Neural cell (in vitro differentiated cells): Measurements from ENCODE around the gene HOXC9. TPM values are rescaled to one million over a fixed set of nuclear protein-coding genes. Genes with fewer than 3 reads are reported as not detected.

Source experiments
- H2AFZ ChIP-seq: fragments of 200-600, 300-800 bp; sonication (generic), shearing (Covaris generic); 2 replicates; pipeline ENCODE4 v1.6.0; 2014; ENCODE audit warnings: low read depth, mild to moderate bottlenecking, antibody characterized with exemption, low read length, moderate library complexity
- H3F3A ChIP-seq: fragments of 200-600 bp; shearing (Covaris generic); 2 replicates; pipeline ENCODE4 v1.6.1; 2016; ENCODE audit warnings: mild to moderate bottlenecking, moderate library complexity, mixed read lengths, antibody characterized with exemption, low read length; ENCODE audit not compliant: insufficient read depth, poor library complexity, severe bottlenecking
- H3K27ac ChIP-seq: fragments of 200-600, 300-800 bp; sonication (generic), shearing (Covaris generic); 2 replicates; pipeline ENCODE4 v1.5.1; 2014; ENCODE audit warnings: mild to moderate bottlenecking, low read length, moderate library complexity
- H3K27me3 ChIP-seq: fragments of 300-800, 200-600 bp; sonication (generic), shearing (Covaris generic); 2 replicates; pipeline ENCODE4 v1.6.0; 2014; ENCODE audit warnings: mild to moderate bottlenecking, low read depth, low read length, moderate library complexity; ENCODE audit not compliant: insufficient read depth
- H3K36me3 ChIP-seq: fragments of 300-800, 200-600 bp; sonication (generic), shearing (Covaris generic); 2 replicates; pipeline ENCODE4 v1.5.1; 2014; ENCODE audit warnings: mild to moderate bottlenecking, antibody characterized with exemption, low read length, moderate library complexity; ENCODE audit not compliant: insufficient read depth
- H3K4me2 ChIP-seq: fragments of 300-800, 200-600 bp; sonication (generic), shearing (Covaris generic); 2 replicates; pipeline ENCODE4 v1.6.0; 2014; ENCODE audit warnings: mild to moderate bottlenecking, low read length
- H3K4me3 ChIP-seq: fragments of 300-800, 200-600 bp; sonication (generic), shearing (Covaris generic); 2 replicates; pipeline ENCODE4 v1.5.1; 2014; ENCODE audit warnings: mild to moderate bottlenecking, low read length, moderate library complexity
- H3K79me2 ChIP-seq: fragments of 200-600 bp; shearing (Covaris generic); replicated peaks from 2 replicates; pipeline ENCODE4 v1.6.0; 2014; ENCODE audit warnings: mild to moderate bottlenecking, low read length, moderate library complexity; ENCODE audit not compliant: insufficient read depth
- H3K9ac ChIP-seq: fragments of 300-800, 200-600 bp; sonication (generic), shearing (Covaris generic); 2 replicates; pipeline ENCODE4 v1.6.1; 2016; ENCODE audit warnings: mild to moderate bottlenecking, low read length, mixed read lengths
- H3K9me2 ChIP-seq: fragments of 200-600 bp; shearing (Covaris generic); 2 replicates; pipeline ENCODE4 v1.6.1; 2016; ENCODE audit warnings: mild to moderate bottlenecking, low read length, mixed read lengths; ENCODE audit not compliant: insufficient read depth
- H3K9me3 ChIP-seq: fragments of 200-600, 300-800 bp; sonication (generic), shearing (Covaris generic); 2 replicates; pipeline ENCODE4 v1.6.1; 2016; ENCODE audit warnings: mild to moderate bottlenecking, mixed run types, low read length, moderate library complexity, mixed read lengths
- H4K20me1 ChIP-seq: fragments of 200-600 bp; shearing (Covaris generic); 2 replicates; pipeline ENCODE4 v1.6.1; 2016; ENCODE audit warnings: mild to moderate bottlenecking, mixed run types; ENCODE audit not compliant: insufficient read depth
- EP300 ChIP-seq: fragments of 450-650 bp; conservative IDR thresholded peaks from 2 replicates; pipeline ENCODE4 v1.6.1; 2014; ENCODE audit warnings: antibody characterized with exemption, mild to moderate bottlenecking, moderate library complexity; ENCODE audit not compliant: poor library complexity, severe bottlenecking
- MXI1 ChIP-seq: fragments of 450-650 bp; conservative IDR thresholded peaks from 2 replicates; pipeline ENCODE4 v1.6.1; 2014; ENCODE audit warnings: antibody characterized with exemption, mild to moderate bottlenecking; ENCODE audit not compliant: poor library complexity, severe bottlenecking
- POLR2AphosphoS5 ChIP-seq: IDR thresholded peaks from 2 replicates; pipeline ENCODE4 v1.6.1; 2012
- RAD21 ChIP-seq: fragments of 450-650 bp; conservative IDR thresholded peaks from 2 replicates; pipeline ENCODE4 v1.6.1; 2014; ENCODE audit warnings: antibody characterized with exemption, mild to moderate bottlenecking, moderate library complexity
- REST ChIP-seq: IDR thresholded peaks from 2 replicates; pipeline ENCODE4 v1.6.1; 2012; ENCODE audit warnings: borderline replicate concordance
- SMC3 ChIP-seq: fragments of 450-650 bp; conservative IDR thresholded peaks from 2 replicates; pipeline ENCODE4 v1.6.1; 2014; ENCODE audit warnings: antibody characterized with exemption, mild to moderate bottlenecking, moderate library complexity; ENCODE audit not compliant: poor library complexity
- TAF1 ChIP-seq: IDR thresholded peaks from 2 replicates; pipeline ENCODE4 v1.6.1; 2012; ENCODE audit warnings: low read depth
- polyA plus RNA-seq: library from polyadenylated mRNA; depleted of rRNA; stranded (reverse); fragments of >200 nt; gene quantifications from 2 replicates; pipeline ENCODE4 v1.2.3, GENCODE V29; 2014
- TF ChIP-seq, protein P1 (sequence below): fragments of 450-650 bp; IDR thresholded peaks from 2 replicates; pipeline ENCODE4 v1.5.1; 2014; ENCODE audit warnings: antibody characterized with exemption, mild to moderate bottlenecking, moderate library complexity; ENCODE audit not compliant: poor library complexity, severe bottlenecking

The HOXC9 gene
- polyA plus RNA-seq, 1 donor from 2014 or later, result not detected

- H3K9me3 ChIP-seq, result no peaks in the 10 kb centered on the region
- no peak overlapping the region for H3K27ac ChIP-seq
- no peak overlapping the region for H3K9ac ChIP-seq
- TF ChIP-seq RAD21 (no peak), TAF1 (no peak), SMC3 (no peak), POLR2AphosphoS5 (no peak), REST (no peak), EP300 (no peak), MXI1 (no peak)
- TF ChIP-seq, protein P1, sequence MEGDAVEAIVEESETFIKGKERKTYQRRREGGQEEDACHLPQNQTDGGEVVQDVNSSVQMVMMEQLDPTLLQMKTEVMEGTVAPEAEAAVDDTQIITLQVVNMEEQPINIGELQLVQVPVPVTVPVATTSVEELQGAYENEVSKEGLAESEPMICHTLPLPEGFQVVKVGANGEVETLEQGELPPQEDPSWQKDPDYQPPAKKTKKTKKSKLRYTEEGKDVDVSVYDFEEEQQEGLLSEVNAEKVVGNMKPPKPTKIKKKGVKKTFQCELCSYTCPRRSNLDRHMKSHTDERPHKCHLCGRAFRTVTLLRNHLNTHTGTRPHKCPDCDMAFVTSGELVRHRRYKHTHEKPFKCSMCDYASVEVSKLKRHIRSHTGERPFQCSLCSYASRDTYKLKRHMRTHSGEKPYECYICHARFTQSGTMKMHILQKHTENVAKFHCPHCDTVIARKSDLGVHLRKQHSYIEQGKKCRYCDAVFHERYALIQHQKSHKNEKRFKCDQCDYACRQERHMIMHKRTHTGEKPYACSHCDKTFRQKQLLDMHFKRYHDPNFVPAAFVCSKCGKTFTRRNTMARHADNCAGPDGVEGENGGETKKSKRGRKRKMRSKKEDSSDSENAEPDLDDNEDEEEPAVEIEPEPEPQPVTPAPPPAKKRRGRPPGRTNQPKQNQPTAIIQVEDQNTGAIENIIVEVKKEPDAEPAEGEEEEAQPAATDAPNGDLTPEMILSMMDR, result no peak
- no peaks in the 10 kb centered on the region for H3K79me2 ChIP-seq
- no peaks in the 10 kb centered on the region for H4K20me1 ChIP-seq
- H3F3A ChIP-seq, result no peaks in the 10 kb centered on the region
- no peaks in the 10 kb centered on the region for H3K36me3 ChIP-seq
- H3K27me3 ChIP-seq, result peaks cover 100% of the 10 kb centered on the region
- H3K9me2 ChIP-seq, result no peaks in the 10 kb centered on the region
- no peak overlapping the region for H3K4me2 ChIP-seq
- no peak overlapping the region for H3K4me3 ChIP-seq
- no peak overlapping the region for H2AFZ ChIP-seq
These were observed 27.7 kb upstream of the HOXC9 start for GRCh38 chr12:53972152-53972702.

DNA sequence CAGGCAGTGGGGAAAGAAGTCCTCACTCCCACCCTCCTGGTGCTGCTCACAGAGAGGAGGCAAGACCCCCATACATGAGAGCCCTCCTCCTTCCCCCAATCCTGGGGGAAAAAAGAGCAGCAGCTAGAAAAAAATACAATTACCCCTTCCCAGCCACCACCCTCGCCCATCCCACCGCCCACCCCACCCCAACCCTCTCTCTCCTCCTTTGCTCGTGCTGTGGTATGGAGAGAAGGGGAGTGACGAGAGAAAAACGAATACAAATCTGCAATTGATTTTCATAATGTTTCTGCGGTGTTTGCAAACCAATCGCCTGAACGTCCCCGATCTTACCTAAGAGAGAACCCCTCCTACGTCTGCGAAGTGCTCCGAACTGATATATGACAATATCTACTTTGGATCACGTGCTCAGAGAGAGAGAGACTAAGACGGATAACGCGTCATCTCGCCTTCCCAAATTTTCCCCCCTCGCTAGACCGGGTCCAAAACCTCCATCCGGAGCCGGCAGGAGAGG lies 27.2 kb upstream of the HOXC9 start, which contains the start of gene HOXC11:
Gene HOXC11 (plus strand): TSS at position 405 of the 514 bp plus-strand sequence. CDS start 116 bp downstream, outside the sequence.
- H3K9ac ChIP-seq, result no peak within 1 kb of the TSS
- no peaks in the 10 kb centered on the region for H3K36me3 ChIP-seq
- H3F3A ChIP-seq, result no peaks in the 10 kb centered on the region
- H3K9me2 ChIP-seq, result no peaks in the 10 kb centered on the region
- H3K4me2 ChIP-seq, result no peak within 1 kb of the TSS
- no peaks in the 10 kb centered on the region for H3K79me2 ChIP-seq
- TF ChIP-seq REST (no peak), MXI1 (no peak)
- TF ChIP-seq, protein P1, result no peak
- H4K20me1 ChIP-seq, result no peaks in the 10 kb centered on the region
- H3K27ac ChIP-seq, result no peak within 1 kb of the TSS
- no peak within 1 kb of the TSS for H3K4me3 ChIP-seq
- H2AFZ ChIP-seq, result no peak within 1 kb of the TSS
- H3K27me3 ChIP-seq, result peaks cover 100% of the 10 kb centered on the region
- no peaks in the 10 kb centered on the region for H3K9me3 ChIP-seq
